NK-92 (cell line): ENCODE results near the gene STX3.
"Not testable (repeated sequence)": the region's sequence is repeated elsewhere in the genome, so short reads cannot be mapped to it uniquely, and the experiment has no call there.

ENCODE experiments used
- DNase-seq: peaks from one replicate; lab custom pipeline; 2025; ENCODE audit not compliant: unreplicated experiment; lab: John Stamatoyannopoulos, UW

Gene STX3

GRCh38 chr11:59787816-59788215 lies 32.6 kb downstream of the STX3 start:
- no peak for DNase-seq

- no peak for DNase-seq
Measured at GRCh38 chr11:59791639-59792038, 36.5 kb downstream of the STX3 start.

- no peak for DNase-seq
Measured at GRCh38 chr11:59792507-59792906, 37.3 kb downstream of the STX3 start.

- no peak for DNase-seq
Measured at GRCh38 chr11:59794417-59794816, 39.2 kb downstream of the STX3 start.

GRCh38 chr11:59800390-59801025 lies 45.3 kb downstream of the STX3 start:
- no peak for DNase-seq

GRCh38 chr11:59801160-59801706 lies 46.1 kb downstream of the STX3 start:
- DNase-seq, result no peak

GRCh38 chr11:59801981-59802638 lies 46.9 kb downstream of the STX3 start:
- DNase-seq, result no peak

- DNase-seq, result no peak
Measured at GRCh38 chr11:59802639-59803176, 47.5 kb downstream of the STX3 start.

- no peak for DNase-seq
Measured at GRCh38 chr11:59804061-59804460, 48.9 kb downstream of the STX3 start.

- no peak for DNase-seq
Measured at GRCh38 chr11:59807047-59807610, 52.0 kb downstream of the STX3 start.

GRCh38 chr11:59810189-59810910 lies 55.2 kb downstream of the STX3 start, which contains the start of gene MRPL16:
Gene MRPL16, minus strand, starts transcription at chr11:59810778. Its CDS starts 120 bp downstream, at chr11:59810658.
- peak; percentile 54 for DNase-seq

- no peak for DNase-seq
Measured at GRCh38 chr11:59810911-59811259, 55.7 kb downstream of the STX3 start.

- no peak for DNase-seq
Measured at GRCh38 chr11:59812220-59812619, 57.0 kb downstream of the STX3 start.

- DNase-seq, result no peak
Measured at GRCh38 chr11:59813364-59813763, 58.2 kb downstream of the STX3 start.

GRCh38 chr11:59814021-59814420 lies 58.8 kb downstream of the STX3 start:
- no peak for DNase-seq

- DNase-seq, result no peak
Measured at GRCh38 chr11:59815754-59816153, 60.6 kb downstream of the STX3 start.

- DNase-seq, result not testable (repeated sequence)
Measured at GRCh38 chr11:59816434-59816833, 61.3 kb downstream of the STX3 start.

GRCh38 chr11:59818572-59818971 lies 63.4 kb downstream of the STX3 start:
- no peak for DNase-seq

- no peak for DNase-seq
Measured at GRCh38 chr11:59822989-59823566, 67.9 kb downstream of the STX3 start.

- DNase-seq, result no peak
Measured at GRCh38 chr11:59829358-59829757, 74.2 kb downstream of the STX3 start.

- no peak for DNase-seq
Measured at GRCh38 chr11:59833602-59834001, 78.4 kb downstream of the STX3 start.
